OCI-LY7 (cell line): ENCODE data around the gene NCF2. TPM values are rescaled to one million over a fixed set of nuclear protein-coding genes. Genes with fewer than 3 reads are reported as not detected.

Experiments used
- BruUV-seq: library from RNA; stranded (reverse); fragments of 400-500 nt; replicated peaks from 2 replicates; lab custom pipeline; 2021; lab: Mats Ljungman, UMichigan
- CTCF ChIA-PET: fragments of 300-600 bp; sonication (Branson Sonifier 250); formaldehyde crosslinking; loops from one replicate; lab custom pipeline; 2022; ENCODE audit warnings: antibody characterized with exemption; ENCODE audit not compliant: unreplicated experiment; lab: Charles Lee
- POLR2A ChIA-PET: fragments of 300-600 bp; sonication (Branson Sonifier 250); formaldehyde crosslinking; loops from one replicate; lab custom pipeline; 2022; ENCODE audit warnings: antibody characterized with exemption; lab: Charles Lee
- DNase-seq: peaks from one replicate; pipeline ENCODE4 v3.0.0-alpha.2; 2015; ENCODE audit warnings: low spot score
- H2AFZ ChIP-seq: fragments of 200-600 bp; sonication (generic), shearing (Covaris generic); 2 replicates; pipeline ENCODE4 v1.6.1; 2014; ENCODE audit warnings: mild to moderate bottlenecking, antibody characterized with exemption, low read length, moderate library complexity
- H3K27ac ChIP-seq: fragments of 200-600 bp; sonication (generic); 2 replicates; pipeline ENCODE4 v1.5.1; 2014; ENCODE audit warnings: mixed run types, low read depth, mild to moderate bottlenecking, moderate library complexity, low read length, inconsistent platforms; ENCODE audit not compliant: poor library complexity, severe bottlenecking
- H3K36me3 ChIP-seq: fragments of 200-600 bp; sonication (generic); 2 replicates; pipeline ENCODE4 v1.6.1; 2014; ENCODE audit warnings: mild to moderate bottlenecking, antibody characterized with exemption, low read length, moderate library complexity, mixed read lengths; ENCODE audit not compliant: insufficient read depth
- H3K4me1 ChIP-seq: fragments of 200-600 bp; sonication (generic); 2 replicates; pipeline ENCODE4 v1.5.1; 2014; ENCODE audit warnings: mild to moderate bottlenecking, low read length; ENCODE audit not compliant: insufficient read depth, poor library complexity, severe bottlenecking
- H3K4me2 ChIP-seq: fragments of 200-600 bp; sonication (generic); 2 replicates; pipeline ENCODE4 v1.6.1; 2014; ENCODE audit warnings: mild to moderate bottlenecking, low read length
- H3K4me3 ChIP-seq: fragments of 200-600 bp; sonication (generic); 2 replicates; pipeline ENCODE4 v1.5.1; 2014; ENCODE audit warnings: mild to moderate bottlenecking, low read depth, low read length; ENCODE audit not compliant: poor library complexity, severe bottlenecking
- H3K79me2 ChIP-seq: fragments of 200-600 bp; sonication (generic); 2 replicates; pipeline ENCODE4 v1.6.1; 2016; ENCODE audit warnings: low read depth, mild to moderate bottlenecking, low read length, moderate library complexity, mixed read lengths; ENCODE audit not compliant: insufficient read depth
- H3K9me2 ChIP-seq: fragments of 200-600 bp; sonication (generic); 2 replicates; pipeline ENCODE4 v1.6.1; 2016; ENCODE audit warnings: mild to moderate bottlenecking, low read length, mixed read lengths; ENCODE audit not compliant: insufficient read depth
- H3K9me3 ChIP-seq: fragments of 200-600 bp; sonication (generic); 2 replicates; pipeline ENCODE4 v1.6.1; 2014; ENCODE audit warnings: mild to moderate bottlenecking, mixed run types, low read length, mixed read lengths
- H4K20me1 ChIP-seq: fragments of 200-600 bp; sonication (generic); 2 replicates; pipeline ENCODE4 v1.6.1; 2014; ENCODE audit warnings: mild to moderate bottlenecking, antibody characterized with exemption, low read length, moderate library complexity, mixed read lengths; ENCODE audit not compliant: insufficient read depth
- EZH2phosphoT487 ChIP-seq: fragments of 200-600 bp; sonication (generic); IDR thresholded peaks from 2 replicates; pipeline ENCODE4 v1.6.1; 2018; ENCODE audit warnings: low read depth, borderline replicate concordance, mild to moderate bottlenecking, mixed run types, antibody characterized with exemption, low read length, moderate library complexity, mixed read lengths
- intact Hi-C: fragments of 100-400 bp; cut with micrococcal nuclease; formaldehyde crosslinking; loops from one replicate; pipeline ENCODE4 v1.10.0; 2022; ENCODE audit not compliant: unreplicated experiment
- total RNA-seq, 2 experiments: library from RNA; depleted of rRNA in 1 of 2; stranded (reverse); fragments of >200 nt in 1 of 2; shearing (Covaris generic) in 1 of 2; gene quantifications; 2 replicates each; pipeline ENCODE4 v1.2.3, GENCODE V29; 2014 to 2022
- TF ChIP-seq, protein P1 (sequence below): fragments of 200-600 bp; sonication (generic); conservative IDR thresholded peaks from 2 replicates; pipeline ENCODE4 v1.5.1; 2014; ENCODE audit warnings: mild to moderate bottlenecking, antibody characterized with exemption, low read length, moderate library complexity, mixed read lengths

Gene NCF2
- total RNA-seq, 2 experiments from 2014 or later, result 4.0 to 17.4 TPM

DNA sequence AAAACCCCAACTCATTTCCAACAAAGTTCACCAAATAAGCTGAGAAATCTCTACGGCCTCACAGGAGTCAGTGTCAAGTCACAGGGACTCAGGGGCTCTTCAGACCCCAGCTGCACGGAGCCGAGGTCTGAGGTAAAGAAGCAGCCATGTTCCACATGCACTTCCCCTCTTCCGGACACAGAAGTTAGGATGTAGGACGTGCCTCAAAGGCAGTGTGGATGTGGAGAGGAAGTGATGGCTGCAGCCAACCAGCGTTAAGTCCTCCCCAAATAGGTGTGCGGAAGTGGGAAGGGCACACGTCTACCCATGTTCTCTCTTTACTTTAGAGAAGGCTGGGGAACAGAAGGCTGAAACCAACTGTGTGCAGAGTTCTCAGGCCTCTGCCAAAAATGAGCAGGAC, 14.6 kb upstream of the NCF2 start:
- BruUV-seq, result no TSS peak
- TF ChIP-seq, protein P1, sequence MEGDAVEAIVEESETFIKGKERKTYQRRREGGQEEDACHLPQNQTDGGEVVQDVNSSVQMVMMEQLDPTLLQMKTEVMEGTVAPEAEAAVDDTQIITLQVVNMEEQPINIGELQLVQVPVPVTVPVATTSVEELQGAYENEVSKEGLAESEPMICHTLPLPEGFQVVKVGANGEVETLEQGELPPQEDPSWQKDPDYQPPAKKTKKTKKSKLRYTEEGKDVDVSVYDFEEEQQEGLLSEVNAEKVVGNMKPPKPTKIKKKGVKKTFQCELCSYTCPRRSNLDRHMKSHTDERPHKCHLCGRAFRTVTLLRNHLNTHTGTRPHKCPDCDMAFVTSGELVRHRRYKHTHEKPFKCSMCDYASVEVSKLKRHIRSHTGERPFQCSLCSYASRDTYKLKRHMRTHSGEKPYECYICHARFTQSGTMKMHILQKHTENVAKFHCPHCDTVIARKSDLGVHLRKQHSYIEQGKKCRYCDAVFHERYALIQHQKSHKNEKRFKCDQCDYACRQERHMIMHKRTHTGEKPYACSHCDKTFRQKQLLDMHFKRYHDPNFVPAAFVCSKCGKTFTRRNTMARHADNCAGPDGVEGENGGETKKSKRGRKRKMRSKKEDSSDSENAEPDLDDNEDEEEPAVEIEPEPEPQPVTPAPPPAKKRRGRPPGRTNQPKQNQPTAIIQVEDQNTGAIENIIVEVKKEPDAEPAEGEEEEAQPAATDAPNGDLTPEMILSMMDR, result no peak
- TF ChIP-seq EZH2phosphoT487, result no peak
- Histone ChIP-seq H3K9me3 (no peaks in the 10 kb centered on the region), H3K4me1 (peaks cover 30% of the 10 kb centered on the region), H3K4me3 (no peak overlapping the region), H2AFZ (no peak overlapping the region), H3K36me3 (no peaks in the 10 kb centered on the region), H3K4me2 (no peak overlapping the region), H3K27ac (no peak overlapping the region), H3K79me2 (no peaks in the 10 kb centered on the region), H4K20me1 (no peaks in the 10 kb centered on the region), H3K9me2 (no peaks in the 10 kb centered on the region)
- ChIA-PET POLR2A (interaction anchor here (0.5 to 1.9 kb wide), 2 partner anchors 13 to 24 kb away, joined by 5 read pairs; no protein-coding TSS in a partner anchor), CTCF (no interaction called here)
- no peak for DNase-seq
- intact Hi-C loops, result no loop called here

DNA sequence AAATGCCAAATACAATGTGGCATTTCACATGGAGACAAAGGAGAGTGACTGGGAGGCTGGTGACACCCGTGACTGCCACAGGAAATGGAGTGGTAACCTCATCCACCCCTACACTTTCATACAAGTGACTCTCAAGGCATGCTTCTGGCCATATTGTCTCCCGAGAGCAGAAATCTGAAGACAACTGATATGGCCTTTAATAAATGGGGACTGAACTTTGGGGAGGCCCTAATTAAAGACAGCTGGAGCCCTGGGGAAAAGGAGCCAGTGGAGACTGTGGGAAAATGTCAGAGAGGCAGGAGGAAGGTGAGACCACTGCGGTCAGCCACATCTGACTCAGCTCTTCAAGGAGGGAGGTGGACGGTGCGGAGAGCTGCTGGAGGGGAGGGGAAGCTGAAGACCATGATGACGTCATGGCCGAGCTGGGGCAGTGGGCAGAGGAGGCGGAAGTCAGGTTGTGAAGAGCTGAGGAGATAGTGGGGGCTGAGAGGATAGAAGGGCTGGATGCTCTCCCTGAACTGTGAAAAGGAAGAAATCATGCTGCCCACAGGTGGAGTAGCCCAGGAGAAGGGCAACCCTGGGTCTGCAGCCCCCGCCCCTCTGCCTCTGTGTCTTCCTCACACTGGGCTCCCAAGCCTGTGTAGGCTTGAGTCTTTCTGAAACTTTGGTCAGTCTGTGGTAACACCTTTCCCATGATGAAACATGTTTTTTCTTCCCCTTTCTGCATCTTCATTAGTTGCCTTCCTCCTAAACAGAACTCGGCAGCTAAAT, 14.0 kb upstream of the NCF2 start:
- no peak overlapping the region for H2AFZ ChIP-seq

More for the DNA sequence above, 14.0 kb upstream of the NCF2 start:
- Histone ChIP-seq H3K79me2 (no peaks in the 10 kb centered on the region), H3K36me3 (no peaks in the 10 kb centered on the region), H3K4me1 (peaks cover 26% of the 10 kb centered on the region), H4K20me1 (no peaks in the 10 kb centered on the region), H3K27ac (no peak overlapping the region), H3K4me2 (no peak overlapping the region), H3K9me2 (no peaks in the 10 kb centered on the region), H3K9me3 (no peaks in the 10 kb centered on the region), H3K4me3 (no peak overlapping the region)
- no peak for DNase-seq
- intact Hi-C loops, result no loop called here
- ChIA-PET CTCF (no interaction called here), POLR2A (interaction anchor here (1.9 kb wide), 1 partner anchor 12 kb away, joined by 5 read pairs; no protein-coding TSS in a partner anchor)
- TF ChIP-seq EZH2phosphoT487, result no peak
- TF ChIP-seq, protein P1, result no peak
- no TSS peak for BruUV-seq
